ENCODE data around the gene CHM. TPM values are rescaled to one million over a fixed set of nuclear protein-coding genes. Genes with fewer than 3 reads are reported as not detected.
"Not testable (repeated sequence)": the region's sequence is repeated elsewhere in the genome, so short reads cannot be mapped to it uniquely, and the experiment has no call there.

CHM gene
- total and polyA plus RNA-seq, 12 donors = 5.9 to 16.7 (median 12.5) TPM

DNA sequence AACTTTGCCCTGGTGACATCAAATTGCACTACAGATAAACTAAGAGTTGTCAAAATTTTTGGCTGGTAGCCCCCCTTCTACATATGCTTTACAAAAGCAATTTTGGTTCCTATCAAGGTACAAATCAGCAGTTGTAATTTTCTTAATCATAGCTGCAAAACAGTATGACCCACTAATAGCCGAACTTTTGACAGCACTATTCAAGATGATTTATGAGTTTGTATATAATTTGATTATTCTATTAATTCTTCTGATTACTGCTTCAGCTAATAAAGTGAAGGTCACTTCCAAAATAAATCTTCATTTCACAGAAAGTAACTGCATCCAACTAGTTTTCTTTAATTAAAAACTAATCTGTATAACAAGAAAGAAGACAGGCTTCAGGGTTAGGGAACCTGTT is 119.6 kb downstream of the CHM start:
- Histone ChIP-seq H3K27ac (no peak overlapping the region), H3K4me3 (no peak overlapping the region), H3K36me3 (no peaks in the 10 kb centered on the region), H3K9me3 (no peaks in the 10 kb centered on the region), H3K4me1 (peaks cover 0 to 9% (median 0%) of the 10 kb centered on the region in 9 donors), H3K27me3 (no peaks in the 10 kb centered on the region)
- TF ChIP-seq CTCF (IDR thresholded peaks at IDR 0.05) = no peak
- WGBS, 2 donors = 77 to 81% methylated on average over 1 of the region's 1 CpG
- DNase-seq (no peak), ATAC-seq (no peak)
- intact Hi-C loops (cut with DNase I) = no loop called here

- H3K9me3 ChIP-seq = no peaks in the 10 kb centered on the region
- TF ChIP-seq CTCF (IDR thresholded peaks at IDR 0.05) = no peak
- H3K36me3 ChIP-seq = no peaks in the 10 kb centered on the region
- no peak overlapping the region for H3K4me3 ChIP-seq
- H3K27ac ChIP-seq = no peak overlapping the region
- H3K27me3 ChIP-seq = no peaks in the 10 kb centered on the region
- ATAC-seq (peak in 1 of 8 donors; percentile 58), DNase-seq (no peak)
- intact Hi-C loops (cut with DNase I) = no loop called here
- 79 to 88% methylated on average over 3 of the region's 3 CpGs for WGBS, 2 donors
- H3K4me1 ChIP-seq = peaks cover 0 to 5% (median 0%) of the 10 kb centered on the region in 9 donors
Measured at GRCh38 chrX:85922821-85923220, 124.5 kb downstream of the CHM start.

- 99 to 100% methylated on average over 2 of the region's 2 CpGs for WGBS, 2 donors
- DNase-seq; H3K36me3 ChIP-seq; H3K9me3 ChIP-seq; ATAC-seq; H3K27me3 ChIP-seq; H3K27ac ChIP-seq; intact Hi-C loops (cut with DNase I); H3K4me3 ChIP-seq; H3K4me1 ChIP-seq: not testable (repeated sequence)
Measured at GRCh38 chrX:85916656-85917280, 130.6 kb downstream of the CHM start.

- Histone ChIP-seq H3K36me3 (peaks cover 0 to 6% (median 0%) of the 10 kb centered on the region in 9 donors), H3K27me3 (no peaks in the 10 kb centered on the region), H3K27ac (no peak overlapping the region), H3K4me1 (no peaks in the 10 kb centered on the region), H3K9me3 (peaks cover 0 to 6% (median 0%) of the 10 kb centered on the region in 11 donors), H3K4me3 (no peak overlapping the region)
- DNase-seq (no peak), ATAC-seq (no peak)
- 96 to 97% methylated on average over 5 to 6 of the region's 6 CpGs for WGBS, 2 donors
- no peak for TF ChIP-seq CTCF (IDR thresholded peaks at IDR 0.05)
- intact Hi-C loops (cut with DNase I) = no loop called here
Measured at GRCh38 chrX:85914431-85914830, 132.9 kb downstream of the CHM start.

GRCh38 chrX:85907316-85907715 is 140.0 kb downstream of the CHM start:
- Histone ChIP-seq H3K4me3 (no peak overlapping the region), H3K4me1 (no peaks in the 10 kb centered on the region), H3K27ac (no peak overlapping the region), H3K27me3 (peaks cover 0 to 2% (median 0%) of the 10 kb centered on the region in 7 donors), H3K36me3 (peaks cover 0 to 6% (median 0%) of the 10 kb centered on the region in 9 donors), H3K9me3 (no peaks in the 10 kb centered on the region)
- intact Hi-C loops (cut with DNase I) = no loop called here
- DNase-seq = no peak
- WGBS, 2 donors = 97 to 100% methylated on average over 3 of the region's 3 CpGs
- TF ChIP-seq CTCF (IDR thresholded peaks at IDR 0.05) = no peak
- ATAC-seq = no peak

Data from heart right ventricle (tissue), 16 donors.